ENCODE measurements around the gene NKAIN2.
"Not testable (repeated sequence)": the region's sequence is repeated elsewhere in the genome, so short reads cannot be mapped to it uniquely, and the experiment has no call there.

Gene NKAIN2

DNA sequence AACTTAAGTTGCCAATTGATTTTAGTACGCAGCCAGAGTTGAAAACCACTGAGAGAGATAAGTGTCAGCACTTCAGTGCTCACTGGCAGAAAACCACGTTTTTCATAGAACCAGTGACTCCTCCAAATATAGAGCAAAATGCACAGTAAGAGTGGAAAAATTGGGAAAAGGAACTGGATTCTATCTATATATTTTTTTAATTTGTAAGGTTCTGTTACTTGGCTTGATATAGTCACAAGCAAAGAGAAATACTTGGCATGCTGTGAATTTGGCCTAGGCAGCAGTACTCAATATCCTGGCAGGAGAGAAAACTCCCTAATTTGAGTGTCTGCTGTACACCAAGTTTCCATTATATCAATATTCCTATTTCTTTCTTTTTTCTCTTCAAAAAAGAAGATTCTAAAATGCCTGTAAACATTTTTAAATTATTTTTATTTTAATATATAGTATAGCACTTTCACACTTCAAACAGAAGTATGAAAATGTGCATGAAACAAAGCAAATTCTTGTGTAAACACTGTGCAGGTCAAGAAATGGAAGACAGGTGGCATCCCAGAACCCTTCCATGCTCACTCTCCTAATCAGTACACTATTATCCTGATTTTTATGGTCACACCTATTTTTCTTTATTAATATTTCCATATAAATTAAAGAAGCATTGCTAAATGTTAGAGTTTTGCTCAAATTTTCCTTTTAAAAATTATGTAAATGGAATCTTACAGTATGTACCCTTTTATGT, 596.8 kb downstream of the NKAIN2 start:
- Histone ChIP-seq H3K4me3 (ENCODE audit: low read depth, low read length) (no peak overlapping the region), H3K36me3 (no peaks in the 10 kb centered on the region), H3K27me3 (no peaks in the 10 kb centered on the region), H3K4me1 (no peaks in the 10 kb centered on the region), H3K9me3 (no peaks in the 10 kb centered on the region)
- no peak for DNase-seq
- TF ChIP-seq, protein P1, sequence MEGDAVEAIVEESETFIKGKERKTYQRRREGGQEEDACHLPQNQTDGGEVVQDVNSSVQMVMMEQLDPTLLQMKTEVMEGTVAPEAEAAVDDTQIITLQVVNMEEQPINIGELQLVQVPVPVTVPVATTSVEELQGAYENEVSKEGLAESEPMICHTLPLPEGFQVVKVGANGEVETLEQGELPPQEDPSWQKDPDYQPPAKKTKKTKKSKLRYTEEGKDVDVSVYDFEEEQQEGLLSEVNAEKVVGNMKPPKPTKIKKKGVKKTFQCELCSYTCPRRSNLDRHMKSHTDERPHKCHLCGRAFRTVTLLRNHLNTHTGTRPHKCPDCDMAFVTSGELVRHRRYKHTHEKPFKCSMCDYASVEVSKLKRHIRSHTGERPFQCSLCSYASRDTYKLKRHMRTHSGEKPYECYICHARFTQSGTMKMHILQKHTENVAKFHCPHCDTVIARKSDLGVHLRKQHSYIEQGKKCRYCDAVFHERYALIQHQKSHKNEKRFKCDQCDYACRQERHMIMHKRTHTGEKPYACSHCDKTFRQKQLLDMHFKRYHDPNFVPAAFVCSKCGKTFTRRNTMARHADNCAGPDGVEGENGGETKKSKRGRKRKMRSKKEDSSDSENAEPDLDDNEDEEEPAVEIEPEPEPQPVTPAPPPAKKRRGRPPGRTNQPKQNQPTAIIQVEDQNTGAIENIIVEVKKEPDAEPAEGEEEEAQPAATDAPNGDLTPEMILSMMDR (IDR thresholded peaks at IDR 0.05; ENCODE audit: low read depth, low read length): no peak

DNA sequence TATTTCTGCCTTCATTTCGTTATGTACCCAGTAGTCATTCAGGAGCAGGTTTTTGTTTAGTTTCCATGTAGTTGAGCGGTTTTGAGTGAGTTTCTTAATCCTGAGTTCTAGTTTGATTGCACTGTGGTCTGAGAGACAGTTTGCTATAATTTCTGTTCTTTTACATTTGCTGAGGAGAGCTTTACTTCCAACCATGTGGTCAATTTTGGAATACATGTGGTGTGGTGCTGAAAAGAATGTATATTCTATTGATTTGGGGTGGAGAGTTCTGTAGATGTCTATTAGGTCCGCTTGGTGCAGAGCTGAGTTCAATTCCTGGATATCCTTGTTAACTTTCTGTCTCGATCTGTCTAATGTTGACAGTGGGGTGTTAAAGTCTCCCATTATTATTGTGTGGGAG, 606.8 kb downstream of the NKAIN2 start:
- H3K36me3 ChIP-seq; H3K4me1 ChIP-seq; H3K9me3 ChIP-seq; H3K4me3 ChIP-seq (ENCODE audit: low read depth, low read length); H3K27me3 ChIP-seq; DNase-seq: not testable (repeated sequence)

DNA sequence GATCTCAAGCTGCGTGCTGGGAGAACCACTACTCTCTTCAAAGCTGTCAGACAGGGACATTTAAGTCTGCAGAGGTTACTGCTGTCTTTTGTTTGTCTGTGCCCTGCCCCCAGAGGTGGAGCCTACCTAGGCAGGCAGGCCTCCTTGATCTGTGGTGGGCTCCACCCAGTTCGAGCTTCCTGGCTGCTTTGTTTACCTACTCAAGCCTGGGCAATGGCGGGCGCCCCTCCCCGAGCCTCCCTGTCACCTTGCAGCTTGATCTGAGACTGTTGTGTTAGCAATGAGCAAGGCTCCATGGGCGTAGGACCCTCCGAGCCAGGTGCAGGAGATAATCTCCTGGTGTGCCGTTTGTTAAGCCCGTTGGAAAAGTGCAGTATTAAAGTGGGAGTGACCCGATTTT, 609.0 kb downstream of the NKAIN2 start:
- H3K4me1 ChIP-seq; DNase-seq; H3K27me3 ChIP-seq; H3K4me3 ChIP-seq (ENCODE audit: low read depth, low read length); H3K9me3 ChIP-seq; H3K36me3 ChIP-seq: not testable (repeated sequence)

DNA sequence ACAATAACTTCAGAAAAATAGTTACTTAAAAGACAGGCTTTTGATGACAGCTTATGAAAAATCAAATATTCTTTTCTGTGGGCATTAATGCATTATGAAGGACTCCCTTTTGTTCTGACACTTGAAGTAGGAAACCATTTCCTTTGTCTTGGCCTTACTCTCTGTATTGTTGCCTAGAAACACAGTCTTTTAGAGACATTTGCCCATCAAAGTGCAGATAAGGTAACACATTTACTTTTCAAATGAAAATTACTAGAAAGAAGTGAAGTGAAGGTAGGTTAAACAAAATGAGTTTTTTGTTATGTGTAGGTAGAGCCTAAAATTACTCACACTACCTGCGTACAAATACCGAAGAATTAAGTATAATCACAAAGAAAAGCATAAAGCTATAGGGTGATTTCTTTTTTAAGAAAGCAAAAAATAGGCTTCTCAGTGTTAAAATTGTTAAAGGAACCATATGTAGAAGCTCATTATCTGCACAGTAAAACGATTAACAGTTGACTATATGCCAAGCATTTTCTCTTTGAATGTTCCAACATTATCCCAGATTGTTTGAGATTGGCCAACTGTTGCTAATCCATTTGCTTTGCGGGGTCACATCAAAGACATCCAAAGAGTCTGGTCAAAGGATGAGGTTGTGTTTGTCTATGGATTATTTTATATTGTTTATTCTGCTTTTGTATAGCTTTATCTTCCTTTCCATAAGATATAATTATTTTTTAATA, 616.6 kb downstream of the NKAIN2 start:
- Histone ChIP-seq H3K27me3 (no peaks in the 10 kb centered on the region), H3K36me3 (no peaks in the 10 kb centered on the region), H3K4me3 (ENCODE audit: low read depth, low read length) (no peak overlapping the region), H3K9me3 (no peaks in the 10 kb centered on the region), H3K4me1 (no peaks in the 10 kb centered on the region)
- no peak for DNase-seq
- TF ChIP-seq, protein P1 (IDR thresholded peaks at IDR 0.05; ENCODE audit: low read depth, low read length): no peak

DNA sequence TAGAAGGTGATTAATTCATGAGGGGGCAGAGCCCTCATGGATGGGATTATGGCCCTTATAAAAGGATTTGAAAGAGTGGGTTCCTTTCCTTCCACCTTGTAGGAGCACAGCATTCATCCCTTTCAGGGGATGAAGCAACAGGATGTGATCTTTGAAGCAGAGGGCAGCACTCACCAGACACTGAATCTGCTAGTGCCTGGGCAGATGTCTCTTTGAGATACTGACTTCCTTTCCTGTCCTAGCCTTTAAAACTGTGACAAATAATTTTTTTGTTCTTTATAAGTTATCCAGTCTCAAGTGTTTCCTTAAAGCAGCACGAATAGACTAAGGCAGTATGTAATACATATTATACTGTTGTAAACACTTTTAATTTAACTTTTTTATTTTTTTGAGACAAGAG, 620.0 kb downstream of the NKAIN2 start:
- H3K4me3 ChIP-seq (ENCODE audit: low read depth, low read length): no peak overlapping the region
- H3K9me3 ChIP-seq: no peaks in the 10 kb centered on the region
- no peaks in the 10 kb centered on the region for H3K36me3 ChIP-seq
- no peaks in the 10 kb centered on the region for H3K4me1 ChIP-seq
- H3K27me3 ChIP-seq: no peaks in the 10 kb centered on the region
- TF ChIP-seq, protein P1 (IDR thresholded peaks at IDR 0.05; ENCODE audit: low read depth, low read length): no peak
- no peak for DNase-seq

DNA sequence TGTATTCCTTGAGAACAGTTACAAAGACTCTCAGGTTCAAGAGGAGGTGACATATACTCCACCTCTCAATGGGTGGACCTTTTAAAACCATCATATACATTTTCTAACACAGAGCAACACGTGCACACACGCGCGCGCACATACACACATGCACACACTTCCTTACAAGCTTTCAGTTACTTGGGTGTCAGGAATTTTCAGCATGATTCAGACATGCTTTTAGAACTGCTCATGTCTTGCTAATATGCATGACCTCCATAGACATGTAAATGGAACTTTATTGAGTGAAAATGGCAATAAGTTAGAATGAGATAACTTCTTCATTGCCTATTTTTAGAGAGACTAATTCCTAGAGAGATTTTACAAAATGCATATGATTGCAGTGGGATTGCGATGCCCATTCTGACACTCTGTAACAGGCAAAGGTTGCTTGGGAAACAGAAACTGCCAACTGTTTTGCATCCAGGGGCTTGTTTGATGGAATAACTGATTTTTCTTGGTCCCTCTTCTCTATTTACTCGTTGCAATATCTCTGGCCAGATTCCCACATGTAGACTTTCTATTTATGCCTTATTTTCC, 627.2 kb downstream of the NKAIN2 start:
- Histone ChIP-seq H3K27me3 (no peaks in the 10 kb centered on the region), H3K36me3 (no peaks in the 10 kb centered on the region), H3K9me3 (no peaks in the 10 kb centered on the region; the same call in 1 of the 2 replicates), H3K4me3 (ENCODE audit: low read depth, low read length) (no peak overlapping the region), H3K4me1 (no peaks in the 10 kb centered on the region)
- TF ChIP-seq, protein P1 (IDR thresholded peaks at IDR 0.05; ENCODE audit: low read depth, low read length): no peak
- DNase-seq: no peak

DNA sequence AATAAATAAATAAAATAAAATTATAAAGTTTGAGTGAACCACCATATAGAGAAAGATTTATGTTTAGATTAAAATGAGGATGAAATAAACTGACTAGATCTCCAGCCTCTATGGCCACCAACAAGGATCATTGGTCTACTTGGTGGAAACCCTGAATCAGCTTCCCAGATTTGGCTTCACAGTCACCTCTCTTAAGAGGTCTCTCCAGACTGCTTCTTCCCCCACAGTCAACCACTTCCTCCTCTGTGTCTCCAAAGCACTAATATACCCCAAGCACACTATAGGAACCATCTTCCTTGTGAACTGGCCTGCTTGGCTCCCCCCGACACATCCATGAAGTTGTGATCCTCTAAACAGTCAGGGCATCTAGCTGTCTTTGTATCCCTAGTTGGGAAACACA, 629.0 kb downstream of the NKAIN2 start:
- no peaks in the 10 kb centered on the region; the same call in 1 of the 2 replicates for H3K9me3 ChIP-seq
- TF ChIP-seq, protein P1 (IDR thresholded peaks at IDR 0.05; ENCODE audit: low read depth, low read length): no peak
- H3K36me3 ChIP-seq: no peaks in the 10 kb centered on the region
- no peaks in the 10 kb centered on the region for H3K4me1 ChIP-seq
- H3K4me3 ChIP-seq (ENCODE audit: low read depth, low read length): no peak overlapping the region
- no peak for DNase-seq
- no peaks in the 10 kb centered on the region for H3K27me3 ChIP-seq
